Endodermal cell (in vitro differentiated cells): ENCODE results near the gene CAPN3. TPM values are rescaled to one million over a fixed set of nuclear protein-coding genes. Genes with fewer than 3 reads are reported as not detected.

Experiments
- DNase-seq: peaks from one replicate; pipeline ENCODE4 v3.0.0-alpha.2; 2017
- H3K27ac ChIP-seq: 2 replicates; pipeline ENCODE4 v1.5.1; 2013; ENCODE audit warnings: mild to moderate bottlenecking, low read depth, low read length, moderate library complexity
- H3K27me3 ChIP-seq: 2 replicates; pipeline ENCODE4 v1.6.1; 2013; ENCODE audit warnings: mild to moderate bottlenecking, low read length, moderate library complexity; ENCODE audit not compliant: insufficient read depth, control insufficient read depth, poor library complexity, severe bottlenecking
- H3K36me3 ChIP-seq: 2 replicates; pipeline ENCODE4 v1.7.0; 2013; ENCODE audit warnings: mild to moderate bottlenecking, low read length, moderate library complexity; ENCODE audit not compliant: control insufficient read depth, insufficient read depth
- H3K4me1 ChIP-seq: one replicate; pipeline ENCODE4 v1.7.0; 2013; ENCODE audit warnings: low read length; ENCODE audit not compliant: control insufficient read depth, insufficient read depth
- H3K4me3 ChIP-seq: 2 replicates; pipeline ENCODE4 v1.5.1; 2013; ENCODE audit warnings: mild to moderate bottlenecking, low read length, moderate library complexity
- H3K9ac ChIP-seq: 2 replicates; pipeline ENCODE4 v1.6.1; 2013; ENCODE audit warnings: mild to moderate bottlenecking, low read length, moderate library complexity; ENCODE audit not compliant: poor library complexity, severe bottlenecking; ENCODE audit errors: extremely low read depth
- H3K9me3 ChIP-seq: 2 replicates; pipeline ENCODE4 v1.6.1; 2013; ENCODE audit warnings: mild to moderate bottlenecking, low read length, moderate library complexity; ENCODE audit not compliant: control insufficient read depth
- H3K27ac Mint-ChIP-seq: 2 replicates; pipeline ENCODE4 v1.8.0; 2020; ENCODE audit warnings: mixed read lengths
- H3K27me3 Mint-ChIP-seq: 2 replicates; pipeline ENCODE4 v1.8.0; 2021; ENCODE audit warnings: mild to moderate bottlenecking, mixed read lengths; ENCODE audit not compliant: insufficient read depth
- H3K36me3 Mint-ChIP-seq: 2 replicates; pipeline ENCODE4 v1.8.0; 2020; ENCODE audit warnings: low read depth, mixed read lengths
- H3K4me1 Mint-ChIP-seq: 2 replicates; pipeline ENCODE4 v1.8.0; 2020; ENCODE audit warnings: mixed read lengths
- H3K4me3 Mint-ChIP-seq: 2 replicates; pipeline ENCODE4 v1.8.0; 2020; ENCODE audit warnings: mild to moderate bottlenecking, moderate library complexity, mixed read lengths
- H3K9me3 Mint-ChIP-seq: 2 replicates; pipeline ENCODE4 v1.8.0; 2020; ENCODE audit warnings: mild to moderate bottlenecking, mixed read lengths
- CTCF ChIP-seq: fragments of 200-600 bp; sonication (generic); conservative IDR thresholded peaks from 2 replicates; pipeline ENCODE4 v1.5.0; 2021; ENCODE audit warnings: antibody characterized with exemption, mild to moderate bottlenecking
- WGBS, 2 experiments: methylation state at CpG; one replicate each; pipeline versions ENCODE4 v1.1.5 to v1.1.7; 2013; ENCODE audit warnings: missing lambda C conversion rate in 2 of 2, mixed read lengths in 1 of 2; ENCODE audit not compliant: insufficient coverage in 1 of 2, insufficient read length in 1 of 2; 5-methylcytosine and 5-hydroxymethylcytosine counted together
- total RNA-seq, 2 donors: library from RNA; stranded (reverse); fragmentation: NEBNext Ultra II Directional in 1 of 2; extraction: Animal tissue kit (Norgen Biotek cat#: 25700) in 1 of 2; gene quantifications; 2 replicates in 1 of 2; 3 replicates in 1 of 2; pipeline ENCODE4 v1.2.1, GENCODE V29; 2021

Gene CAPN3
- total RNA-seq, 2 donors from 2014 or later, result 0.77 to 1.5 TPM

- Mint-ChIP-seq H3K9me3 (no peaks in the 10 kb centered on the region), H3K4me3 (no peak overlapping the region), H3K27me3 (no peaks in the 10 kb centered on the region), H3K27ac (no peak overlapping the region), H3K4me1 (no peaks in the 10 kb centered on the region), H3K36me3 (peaks cover 41% of the 10 kb centered on the region)
- no peak for TF ChIP-seq CTCF
- Histone ChIP-seq H3K27ac (no peak overlapping the region), H3K27me3 (no peaks in the 10 kb centered on the region), H3K9ac (no peak overlapping the region), H3K4me1 (no peaks in the 10 kb centered on the region), H3K4me3 (no peak overlapping the region), H3K9me3 (no peaks in the 10 kb centered on the region), H3K36me3 (peaks cover 55% of the 10 kb centered on the region)
- 95 to 100% methylated on average over 2 to 4 of the region's 4 CpGs for WGBS, 2 experiments
- no peak for DNase-seq
Observed at GRCh38 chr15:42450425-42450790, 91.1 kb downstream of the CAPN3 start.

- DNase-seq, result no peak
- no peak overlapping the region for H3K4me3 ChIP-seq
- no peak for TF ChIP-seq CTCF
- Mint-ChIP-seq H3K4me1 (peaks cover 14% of the 10 kb centered on the region), H3K4me3 (no peak overlapping the region), H3K9me3 (no peaks in the 10 kb centered on the region), H3K27me3 (no peaks in the 10 kb centered on the region), H3K36me3 (peaks cover 24% of the 10 kb centered on the region), H3K27ac (no peak overlapping the region)
- H3K9me3 ChIP-seq, result no peaks in the 10 kb centered on the region
- no peak overlapping the region for H3K27ac ChIP-seq
- H3K36me3 ChIP-seq, result peaks cover 27% of the 10 kb centered on the region
- WGBS, 2 experiments, result 87 to 100% methylated on average over 1 to 3 of the region's 3 CpGs
- H3K27me3 ChIP-seq, result no peaks in the 10 kb centered on the region
- no peak overlapping the region for H3K9ac ChIP-seq
- no peaks in the 10 kb centered on the region for H3K4me1 ChIP-seq
Observed at GRCh38 chr15:42453826-42454225, 94.5 kb downstream of the CAPN3 start.

GRCh38 chr15:42456531-42456930, 97.2 kb downstream of the CAPN3 start:
- Histone ChIP-seq H3K27ac (no peak overlapping the region), H3K27me3 (no peaks in the 10 kb centered on the region), H3K9me3 (no peaks in the 10 kb centered on the region), H3K36me3 (peaks cover 4% of the 10 kb centered on the region), H3K4me1 (no peaks in the 10 kb centered on the region), H3K9ac (no peak overlapping the region), H3K4me3 (no peak overlapping the region)
- Mint-ChIP-seq H3K27ac (no peak overlapping the region), H3K9me3 (no peaks in the 10 kb centered on the region), H3K27me3 (no peaks in the 10 kb centered on the region), H3K4me3 (no peak overlapping the region), H3K36me3 (peaks cover 7% of the 10 kb centered on the region), H3K4me1 (peaks cover 17% of the 10 kb centered on the region)
- TF ChIP-seq CTCF, result no peak
- no peak for DNase-seq
